PFSK-1 (cell line): ENCODE results near the gene RNF126.

Experiments used
- FOXP2 ChIP-seq: optimal IDR thresholded peaks from 2 replicates; pipeline ENCODE3; 2011; ENCODE audit warnings: borderline replicate concordance, control low read depth, inconsistent platforms; ENCODE audit not compliant: insufficient read depth; ENCODE audit errors: extremely low read length, extremely low read depth
- POLR2AphosphoS5 ChIP-seq: IDR thresholded peaks from 2 replicates; pipeline ENCODE4 v1.6.1; 2012; ENCODE audit warnings: low read depth, mild to moderate bottlenecking, control low read depth, low read length, moderate library complexity
- SIN3A ChIP-seq: IDR thresholded peaks from 2 replicates; pipeline ENCODE4 v1.6.1; 2012; ENCODE audit warnings: mild to moderate bottlenecking, low read length, moderate library complexity, borderline replicate concordance; ENCODE audit not compliant: insufficient read depth
- TAF1 ChIP-seq: IDR thresholded peaks from 2 replicates; pipeline ENCODE4 v1.6.1; 2012; ENCODE audit warnings: low read length, control low read depth, borderline replicate concordance; ENCODE audit not compliant: insufficient read depth
- TF ChIP-seq, protein P1 (sequence below), 2 experiments: IDR thresholded peaks; 2 replicates each; pipeline versions ENCODE4 v1.6.1 to v1.8.0; 2011 to 2012; ENCODE audit warnings: low read depth in 2 of 2, low read length in 2 of 2, control low read depth in 1 of 2, inconsistent platforms in 1 of 2, mild to moderate bottlenecking in 1 of 2, moderate library complexity in 1 of 2; ENCODE audit not compliant: insufficient read depth in 1 of 2

RNF126 gene

DNA sequence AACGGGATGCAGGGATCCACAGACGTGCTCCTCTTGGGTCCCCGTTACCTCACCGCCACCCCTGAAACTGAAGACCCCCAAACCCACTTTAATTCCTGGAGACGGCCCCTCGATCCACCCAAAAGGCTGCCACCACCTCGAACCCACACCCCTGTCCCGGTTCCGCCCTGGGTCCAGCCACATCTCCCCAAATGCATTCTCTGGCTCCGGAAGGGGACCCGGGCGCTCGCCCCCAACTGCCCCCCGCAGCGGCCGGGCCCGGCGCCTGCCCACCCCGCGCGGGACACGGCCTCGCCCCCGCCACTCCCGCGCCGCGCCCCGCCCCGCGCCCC, 13.0 kb upstream of the RNF126 start:
- TF ChIP-seq POLR2AphosphoS5 (no peak), TAF1 (no peak)

DNA sequence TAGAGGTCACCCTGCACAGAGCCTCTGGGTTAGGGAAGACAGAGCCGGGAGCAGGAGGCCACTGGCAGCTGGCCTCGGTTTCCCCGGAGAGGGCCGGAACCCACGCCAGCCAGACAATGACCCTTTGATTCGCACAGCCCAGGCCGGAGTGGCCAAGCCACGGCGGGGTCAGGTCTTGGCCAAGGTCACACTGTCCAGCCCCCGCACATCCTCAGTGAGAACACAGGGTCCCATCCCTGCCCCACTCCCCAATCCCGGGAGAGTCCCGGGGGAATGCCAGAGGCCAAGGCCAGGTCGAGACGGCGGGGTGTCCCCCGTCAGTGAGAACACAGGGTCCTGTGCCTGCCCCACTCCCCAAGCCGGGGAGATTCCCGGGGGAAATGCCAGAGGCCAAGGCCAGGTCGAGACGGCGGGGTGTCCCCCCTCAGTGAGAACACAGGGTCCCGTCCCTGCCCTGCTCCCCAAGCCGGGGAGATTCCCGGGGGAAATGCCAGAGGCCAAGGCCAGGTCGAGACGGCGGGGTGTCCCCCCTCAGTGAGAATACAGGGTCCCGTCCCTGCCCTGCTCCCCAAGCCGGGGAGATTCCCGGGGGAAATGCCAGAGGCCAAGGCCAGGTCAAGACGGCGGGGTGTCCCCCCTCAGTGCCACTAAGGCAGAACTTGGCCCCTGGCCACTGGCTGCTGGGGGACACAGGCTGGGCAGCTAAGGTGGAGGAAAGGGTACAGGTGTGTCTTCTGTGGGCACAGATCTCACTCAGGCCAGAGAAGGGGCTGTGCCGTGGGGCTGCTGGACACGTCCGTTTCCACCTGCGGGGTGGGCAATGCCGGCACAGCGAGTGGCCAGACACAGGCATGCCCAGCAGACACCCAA, 11.5 kb upstream of the RNF126 start:
- TF ChIP-seq POLR2AphosphoS5, result no peak
- no peak for TF ChIP-seq SIN3A
- TF ChIP-seq FOXP2, result no peak
- TF ChIP-seq TAF1, result no peak
- TF ChIP-seq, protein P1, sequence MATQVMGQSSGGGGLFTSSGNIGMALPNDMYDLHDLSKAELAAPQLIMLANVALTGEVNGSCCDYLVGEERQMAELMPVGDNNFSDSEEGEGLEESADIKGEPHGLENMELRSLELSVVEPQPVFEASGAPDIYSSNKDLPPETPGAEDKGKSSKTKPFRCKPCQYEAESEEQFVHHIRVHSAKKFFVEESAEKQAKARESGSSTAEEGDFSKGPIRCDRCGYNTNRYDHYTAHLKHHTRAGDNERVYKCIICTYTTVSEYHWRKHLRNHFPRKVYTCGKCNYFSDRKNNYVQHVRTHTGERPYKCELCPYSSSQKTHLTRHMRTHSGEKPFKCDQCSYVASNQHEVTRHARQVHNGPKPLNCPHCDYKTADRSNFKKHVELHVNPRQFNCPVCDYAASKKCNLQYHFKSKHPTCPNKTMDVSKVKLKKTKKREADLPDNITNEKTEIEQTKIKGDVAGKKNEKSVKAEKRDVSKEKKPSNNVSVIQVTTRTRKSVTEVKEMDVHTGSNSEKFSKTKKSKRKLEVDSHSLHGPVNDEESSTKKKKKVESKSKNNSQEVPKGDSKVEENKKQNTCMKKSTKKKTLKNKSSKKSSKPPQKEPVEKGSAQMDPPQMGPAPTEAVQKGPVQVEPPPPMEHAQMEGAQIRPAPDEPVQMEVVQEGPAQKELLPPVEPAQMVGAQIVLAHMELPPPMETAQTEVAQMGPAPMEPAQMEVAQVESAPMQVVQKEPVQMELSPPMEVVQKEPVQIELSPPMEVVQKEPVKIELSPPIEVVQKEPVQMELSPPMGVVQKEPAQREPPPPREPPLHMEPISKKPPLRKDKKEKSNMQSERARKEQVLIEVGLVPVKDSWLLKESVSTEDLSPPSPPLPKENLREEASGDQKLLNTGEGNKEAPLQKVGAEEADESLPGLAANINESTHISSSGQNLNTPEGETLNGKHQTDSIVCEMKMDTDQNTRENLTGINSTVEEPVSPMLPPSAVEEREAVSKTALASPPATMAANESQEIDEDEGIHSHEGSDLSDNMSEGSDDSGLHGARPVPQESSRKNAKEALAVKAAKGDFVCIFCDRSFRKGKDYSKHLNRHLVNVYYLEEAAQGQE (IDR thresholded peaks at IDR 0.05; ENCODE audit: insufficient read depth in 1 of 2, low read depth in 2 of 2, low read length in 2 of 2), result no peak

DNA sequence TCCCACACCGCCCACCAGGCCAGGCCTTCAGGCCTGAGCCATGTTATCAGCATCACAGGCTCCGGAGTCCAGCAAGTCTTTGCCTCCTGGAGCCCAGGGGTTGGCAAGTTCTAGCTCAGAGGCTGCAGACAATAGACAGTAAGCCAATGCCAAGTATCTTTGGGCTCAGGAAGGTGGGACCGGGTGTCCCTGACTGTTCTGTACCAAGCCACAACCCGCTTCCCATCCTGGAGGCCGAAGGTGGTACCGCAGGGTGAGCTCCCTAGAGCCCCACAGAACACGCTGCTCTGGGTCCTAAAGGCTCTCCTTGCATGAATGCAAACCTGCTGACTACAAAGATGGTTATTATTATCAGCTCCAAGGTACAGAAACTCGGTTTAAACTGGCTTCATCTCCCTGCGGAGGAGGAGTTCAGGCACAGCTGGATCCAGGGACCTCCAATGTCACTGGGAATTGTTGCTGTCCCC, 7.6 kb upstream of the RNF126 start:
- TF ChIP-seq, protein P1 (IDR thresholded peaks at IDR 0.05; ENCODE audit: insufficient read depth in 1 of 2, low read depth in 2 of 2, low read length in 2 of 2), result no peak
- TF ChIP-seq FOXP2 (no peak), POLR2AphosphoS5 (no peak), SIN3A (no peak), TAF1 (no peak)

DNA sequence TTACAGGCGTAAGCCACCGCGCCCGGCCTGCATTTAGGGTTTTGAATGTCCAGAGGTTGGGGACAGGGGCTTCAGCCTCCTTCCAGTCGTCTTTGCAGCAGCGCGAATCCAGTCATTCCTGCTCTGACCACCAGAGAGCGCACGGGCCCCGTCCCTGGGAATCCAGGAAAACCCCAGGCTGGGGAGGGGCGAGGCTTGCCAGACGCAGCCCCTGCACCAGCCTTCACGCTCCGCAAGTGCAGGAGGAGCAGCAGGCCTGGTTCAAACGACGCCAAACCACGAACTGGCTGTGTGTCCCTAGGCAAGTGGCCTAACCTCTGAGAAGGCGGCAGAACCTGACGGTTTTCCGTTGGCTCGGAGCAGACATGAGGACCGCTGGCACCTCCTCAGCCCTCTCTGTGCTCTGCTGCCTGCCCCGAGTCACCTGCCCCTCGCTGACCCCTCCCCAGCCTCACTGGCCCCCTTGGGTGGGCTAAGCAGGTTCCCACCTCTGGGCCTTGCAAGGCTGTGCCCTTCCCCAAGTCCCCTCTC, 2.0 kb upstream of the RNF126 start:
- peak; percentile 39 for TF ChIP-seq FOXP2
- no peak for TF ChIP-seq TAF1

DNA sequence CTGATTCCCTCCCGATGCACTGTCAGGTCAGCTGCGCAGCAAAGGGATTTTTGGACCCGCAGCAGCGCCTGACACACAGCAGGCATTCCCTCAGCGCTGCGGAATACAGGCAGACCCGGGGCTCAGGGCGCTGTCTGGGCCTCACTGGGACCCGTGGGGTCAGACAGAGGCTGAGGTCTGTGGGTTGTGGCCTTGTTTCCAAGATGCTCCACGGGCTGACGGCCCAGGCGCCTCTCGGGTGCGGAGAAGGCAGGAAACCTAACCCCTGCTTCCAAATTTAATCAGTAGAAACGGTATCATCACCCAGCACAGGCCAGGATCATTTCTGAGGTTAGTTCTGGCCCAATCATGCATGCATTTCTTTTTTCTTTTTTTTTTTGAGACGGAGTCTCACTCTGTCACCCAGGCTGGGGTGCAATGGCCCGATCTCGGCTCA, 686 bp upstream of the RNF126 start:
- TF ChIP-seq, protein P1 (IDR thresholded peaks at IDR 0.05; ENCODE audit: insufficient read depth in 1 of 2, low read depth in 2 of 2, low read length in 2 of 2), result no peak
- TF ChIP-seq POLR2AphosphoS5 (no peak), FOXP2 (no peak), TAF1 (no peak), SIN3A (no peak)

DNA sequence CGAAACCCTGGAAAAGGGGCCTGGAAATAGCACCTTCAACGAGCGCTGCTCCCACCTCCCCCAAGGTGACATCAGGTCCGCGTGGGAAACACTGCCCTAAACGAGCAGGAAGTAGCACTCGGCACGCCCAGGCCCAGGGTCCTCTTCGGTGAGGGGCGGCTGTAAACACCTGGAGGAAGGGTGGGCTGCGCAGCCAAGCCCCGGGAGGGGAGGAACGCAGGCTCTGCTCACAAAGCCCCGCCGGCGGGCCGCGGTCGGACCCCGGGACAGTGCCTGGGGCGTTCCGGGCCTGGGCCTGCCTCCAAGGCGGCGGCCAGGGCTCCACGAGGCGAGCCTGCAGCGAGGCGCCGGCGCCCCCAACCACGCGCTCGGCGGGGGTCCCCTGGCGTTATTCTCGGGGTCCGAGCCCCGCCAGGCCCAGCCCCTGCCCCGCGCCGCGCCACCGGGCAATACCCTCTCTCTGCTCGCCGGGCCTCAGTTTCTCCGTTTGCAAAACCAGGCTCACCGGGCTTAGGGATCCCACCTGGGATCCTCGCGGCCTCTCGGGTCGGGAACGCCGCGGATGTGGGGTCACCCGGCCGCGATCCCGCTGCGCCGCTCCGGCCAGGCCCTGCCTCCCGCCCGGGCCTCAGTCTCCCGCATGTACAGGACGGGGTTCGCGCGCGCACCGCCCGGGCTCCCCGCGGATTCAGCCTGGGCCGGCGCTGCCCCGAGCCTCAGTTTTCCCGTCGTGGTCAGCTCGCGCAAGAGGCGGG, 630 bp downstream of the RNF126 start:
- peak; percentile 61 for TF ChIP-seq FOXP2
- TF ChIP-seq, protein P1 (IDR thresholded peaks at IDR 0.05; ENCODE audit: insufficient read depth in 1 of 2, low read depth in 2 of 2, low read length in 2 of 2), result no peak
